Neural crest cell (in vitro differentiated cells): Measurements from ENCODE around the gene MRPS6. TPM values are rescaled to one million over a fixed set of nuclear protein-coding genes. Genes with fewer than 3 reads are reported as not detected.
A peak's percentile ranks its signal among the peaks of the same experiment; 100 is the strongest.

Experiments used
- DNase-seq: peaks from one replicate; pipeline ENCODE4 v3.0.0; 2021; ENCODE audit warnings: low read depth, mixed read lengths, low spot score
- H3K27ac Mint-ChIP-seq: one replicate; pipeline ENCODE4 v1.8.0; 2021; ENCODE audit warnings: mild to moderate bottlenecking, mixed read lengths; ENCODE audit not compliant: unreplicated experiment
- H3K27me3 Mint-ChIP-seq: 2 replicates; pipeline ENCODE4 v1.8.0; 2021; ENCODE audit warnings: low read depth, mild to moderate bottlenecking, mixed read lengths
- H3K36me3 Mint-ChIP-seq: 2 replicates; pipeline ENCODE4 v1.8.0; 2021; ENCODE audit warnings: low read depth, mild to moderate bottlenecking, mixed read lengths
- H3K4me1 Mint-ChIP-seq: 2 replicates; pipeline ENCODE4 v1.8.0; 2021; ENCODE audit warnings: mixed read lengths
- H3K4me3 Mint-ChIP-seq: one replicate; pipeline ENCODE4 v1.8.0; 2021; ENCODE audit warnings: mild to moderate bottlenecking, mixed read lengths
- H3K9me3 Mint-ChIP-seq: 2 replicates; pipeline ENCODE4 v1.8.0; 2021; ENCODE audit warnings: mixed read lengths
- total RNA-seq: library from RNA; stranded (reverse); gene quantifications from 2 replicates; pipeline ENCODE4 v1.2.1, GENCODE V29; 2021
- TF ChIP-seq, protein P1 (sequence below): fragments of 200-600 bp; sonication (generic); conservative IDR thresholded peaks from 2 replicates; pipeline ENCODE4 v1.5.0; 2021; ENCODE audit warnings: antibody characterized with exemption, mild to moderate bottlenecking

The MRPS6 gene
- total RNA-seq, 1 donor from 2014 or later = 94.1 TPM

GRCh38 chr21:34144224-34144623 lies 70.8 kb downstream of the MRPS6 start:
- TF ChIP-seq, protein P1, sequence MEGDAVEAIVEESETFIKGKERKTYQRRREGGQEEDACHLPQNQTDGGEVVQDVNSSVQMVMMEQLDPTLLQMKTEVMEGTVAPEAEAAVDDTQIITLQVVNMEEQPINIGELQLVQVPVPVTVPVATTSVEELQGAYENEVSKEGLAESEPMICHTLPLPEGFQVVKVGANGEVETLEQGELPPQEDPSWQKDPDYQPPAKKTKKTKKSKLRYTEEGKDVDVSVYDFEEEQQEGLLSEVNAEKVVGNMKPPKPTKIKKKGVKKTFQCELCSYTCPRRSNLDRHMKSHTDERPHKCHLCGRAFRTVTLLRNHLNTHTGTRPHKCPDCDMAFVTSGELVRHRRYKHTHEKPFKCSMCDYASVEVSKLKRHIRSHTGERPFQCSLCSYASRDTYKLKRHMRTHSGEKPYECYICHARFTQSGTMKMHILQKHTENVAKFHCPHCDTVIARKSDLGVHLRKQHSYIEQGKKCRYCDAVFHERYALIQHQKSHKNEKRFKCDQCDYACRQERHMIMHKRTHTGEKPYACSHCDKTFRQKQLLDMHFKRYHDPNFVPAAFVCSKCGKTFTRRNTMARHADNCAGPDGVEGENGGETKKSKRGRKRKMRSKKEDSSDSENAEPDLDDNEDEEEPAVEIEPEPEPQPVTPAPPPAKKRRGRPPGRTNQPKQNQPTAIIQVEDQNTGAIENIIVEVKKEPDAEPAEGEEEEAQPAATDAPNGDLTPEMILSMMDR = no peak
- H3K36me3 Mint-ChIP-seq = peaks cover 66% of the 10 kb centered on the region

GRCh38 chr21:34147792-34148418 lies 74.5 kb downstream of the MRPS6 start:
- Mint-ChIP-seq H3K9me3 (peaks cover 15% of the 10 kb centered on the region), H3K36me3 (peaks cover 56% of the 10 kb centered on the region), H3K4me1 (peaks cover 27% of the 10 kb centered on the region), H3K27me3 (no peaks in the 10 kb centered on the region), H3K27ac (peak overlapping the region; percentile 5), H3K4me3 (no peak overlapping the region)
- no peak for DNase-seq
- TF ChIP-seq, protein P1 = no peak

More at GRCh38 chr21:34144224-34144623, 70.8 kb downstream of the MRPS6 start:
- no peaks in the 10 kb centered on the region for H3K27me3 Mint-ChIP-seq
- H3K4me3 Mint-ChIP-seq = no peak overlapping the region
- H3K4me1 Mint-ChIP-seq = peaks cover 37% of the 10 kb centered on the region
- no peak for DNase-seq
- H3K9me3 Mint-ChIP-seq = peaks cover 9% of the 10 kb centered on the region
- H3K27ac Mint-ChIP-seq = no peak overlapping the region

GRCh38 chr21:34148419-34148804 lies 75.0 kb downstream of the MRPS6 start:
- Mint-ChIP-seq H3K9me3 (peaks cover 15% of the 10 kb centered on the region), H3K36me3 (peaks cover 57% of the 10 kb centered on the region), H3K4me1 (peaks cover 27% of the 10 kb centered on the region), H3K4me3 (no peak overlapping the region), H3K27me3 (no peaks in the 10 kb centered on the region), H3K27ac (peak overlapping the region; percentile 5)
- TF ChIP-seq, protein P1 = no peak
- no peak for DNase-seq

DNA sequence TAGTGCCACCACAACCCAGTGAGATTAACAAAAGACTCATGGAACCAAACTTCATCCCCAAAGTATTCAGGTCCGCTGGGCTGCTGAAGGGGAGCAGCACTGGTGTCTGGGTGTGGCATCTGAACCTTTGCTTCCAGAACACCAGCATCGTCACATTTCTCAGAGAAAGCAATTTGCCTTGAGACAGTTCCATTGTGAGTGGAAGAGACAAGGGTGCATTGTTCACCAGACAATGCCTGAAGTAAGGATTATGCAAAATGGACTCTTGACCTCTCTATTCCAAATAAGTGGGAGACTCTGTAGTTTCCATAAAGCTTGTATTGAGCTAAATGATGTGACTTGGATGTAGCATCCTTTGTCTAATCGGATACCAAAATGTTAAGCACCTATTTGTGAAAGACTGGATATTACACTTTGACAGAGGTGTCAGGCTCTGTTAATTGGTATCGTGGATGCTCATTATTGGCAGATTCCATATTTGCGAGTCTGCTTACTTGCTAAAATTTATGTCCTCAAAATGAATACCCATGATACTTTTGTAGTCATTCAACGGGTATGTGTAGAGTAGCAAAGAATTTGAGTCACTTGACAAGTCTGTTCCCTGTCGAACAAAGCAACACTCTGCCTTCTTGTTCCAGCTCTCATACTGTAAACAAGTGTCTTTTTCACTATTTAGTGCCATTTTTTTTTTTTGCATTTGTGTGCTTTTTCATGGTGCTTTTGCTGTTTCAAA lies 75.6 kb downstream of the MRPS6 start:
- Mint-ChIP-seq H3K4me1 (peaks cover 27% of the 10 kb centered on the region), H3K27ac (no peak overlapping the region), H3K9me3 (peaks cover 15% of the 10 kb centered on the region), H3K27me3 (no peaks in the 10 kb centered on the region), H3K4me3 (no peak overlapping the region), H3K36me3 (peaks cover 53% of the 10 kb centered on the region)
- TF ChIP-seq, protein P1 = no peak
- no peak for DNase-seq

DNA sequence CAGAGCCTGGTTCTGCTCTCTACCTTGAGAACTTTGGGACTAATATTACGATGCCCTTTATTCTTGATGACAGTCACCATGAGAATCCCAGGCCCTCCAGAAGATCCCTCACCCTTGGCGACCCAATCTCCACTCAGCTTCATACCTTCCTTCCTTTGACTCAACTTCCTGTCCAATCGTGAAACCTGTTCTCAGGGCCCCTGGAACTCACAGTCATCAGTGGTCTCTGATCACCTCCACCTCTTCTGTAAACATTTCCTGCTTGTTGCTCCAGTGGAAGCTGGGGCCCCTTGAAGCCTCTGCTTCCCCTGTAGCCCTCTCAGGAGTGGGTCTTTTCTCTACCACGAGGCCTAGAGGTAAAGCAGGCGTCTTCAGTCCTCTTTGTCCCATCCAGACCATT lies 79.1 kb downstream of the MRPS6 start:
- Mint-ChIP-seq H3K9me3 (peaks cover 7% of the 10 kb centered on the region), H3K27ac (no peak overlapping the region), H3K27me3 (no peaks in the 10 kb centered on the region), H3K4me1 (peaks cover 27% of the 10 kb centered on the region), H3K4me3 (no peak overlapping the region), H3K36me3 (peaks cover 30% of the 10 kb centered on the region)
- TF ChIP-seq, protein P1 = no peak
- no peak for DNase-seq
